Measurements from ENCODE around the gene PON2.

DNA sequence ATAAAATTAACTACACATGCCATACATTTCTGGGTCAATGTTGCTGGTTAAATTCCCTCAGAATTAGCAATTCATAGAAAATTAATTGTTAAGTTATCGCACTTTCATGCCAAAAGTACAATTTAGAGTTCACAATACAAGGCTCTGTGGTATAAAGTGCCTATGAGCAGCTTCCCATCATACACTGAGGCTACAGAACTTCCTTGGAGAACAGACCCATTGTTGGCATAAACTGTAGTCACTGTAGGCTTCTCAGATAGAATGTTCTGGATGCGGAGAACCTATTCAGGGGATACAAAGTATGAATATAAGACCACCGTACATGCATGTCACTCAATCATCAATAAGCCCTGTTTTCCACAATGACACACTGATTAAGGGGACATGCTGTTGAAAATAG lies 29.6 kb downstream of the PON2 start:
- TF ChIP-seq POLR2A (IDR thresholded peaks at IDR 0.05; ENCODE audit: low read depth, low read length) (no peak), POLR2AphosphoS5 (IDR thresholded peaks at IDR 0.05; ENCODE audit: low read depth, low read length) (no peak), TAF1 (IDR thresholded peaks at IDR 0.05; ENCODE audit: borderline replicate concordance, low read depth, low read length) (no peak)
